ENCODE results near the gene MGLL.

Gene MGLL

GRCh38 chr3:127647166-127647844 is 175.0 kb downstream of the MGLL start:
- in situ Hi-C loops (cut with HindIII; ENCODE audit: low sequenced_read_pairs): loop anchor here (5.0 kb wide), 1 partner anchor 100 kb away; no protein-coding TSS in a partner anchor

- in situ Hi-C loops (cut with HindIII; ENCODE audit: low sequenced_read_pairs): loop anchor here (5.0 kb wide), 1 partner anchor 99 kb away; no protein-coding TSS in a partner anchor
These were observed 175.7 kb downstream of the MGLL start for GRCh38 chr3:127646501-127647046.

- in situ Hi-C loops (cut with HindIII; ENCODE audit: low sequenced_read_pairs): loop anchor here (5.0 kb wide), 1 partner anchor 98 kb away; no protein-coding TSS in a partner anchor
These were observed 176.8 kb downstream of the MGLL start for GRCh38 chr3:127645371-127646015.

GRCh38 chr3:127644641-127645370 is 177.5 kb downstream of the MGLL start:
- in situ Hi-C loops (cut with HindIII; ENCODE audit: low sequenced_read_pairs): loop anchor here (5.0 kb wide), 1 partner anchor 98 kb away; no protein-coding TSS in a partner anchor

GRCh38 chr3:127640042-127640355 is 182.3 kb downstream of the MGLL start:
- in situ Hi-C loops (cut with HindIII; ENCODE audit: low sequenced_read_pairs): no loop called here

GRCh38 chr3:127639173-127640041 is 182.9 kb downstream of the MGLL start:
- in situ Hi-C loops (cut with HindIII; ENCODE audit: low sequenced_read_pairs): no loop called here

All from endothelial cell of hepatic sinusoid (primary cell).